Thyroid gland (tissue), 4 donors: ENCODE measurements around the gene TMPRSS6.

Experiments
- CTCF ChIP-seq, 6 experiments: fragments of 200-600 bp in 3 of 6; fragments of 450-650 bp in 3 of 6; sonication (generic) in 3 of 6; IDR thresholded peaks; one replicate each; pipeline ENCODE4 v1.5.1; 2016 to 2019; ENCODE audit warnings: antibody characterized with exemption in 6 of 6, mild to moderate bottlenecking in 2 of 6, inconsistent platforms in 1 of 6, moderate library complexity in 1 of 6
- POLR2A ChIP-seq, 2 donors: fragments of 450-650 bp; IDR thresholded peaks; one replicate each; pipeline ENCODE4 v1.6.1; 2017; ENCODE audit warnings: antibody characterized with exemption in 2 of 2, mild to moderate bottlenecking in 2 of 2, moderate library complexity in 1 of 2

- TF ChIP-seq CTCF (IDR thresholded peaks at IDR 0.05) (no peak), POLR2A (IDR thresholded peaks at IDR 0.05) (no peak)
These were observed 35.9 kb upstream of the TMPRSS6 start for GRCh38 chr22:37145180-37146050.
